ENCODE measurements around the gene SLC35E1. TPM values are rescaled to one million over a fixed set of nuclear protein-coding genes. Genes with fewer than 3 reads are reported as not detected.

SLC35E1 gene
- total RNA-seq, 1 experiment from 2014 or later: 49.1 TPM

- TF ChIP-seq CTCF (IDR thresholded peaks at IDR 0.05 in 2 of 3, conservative IDR thresholded peaks at IDR 0.05 in 1 of 3; ENCODE audit: borderline replicate concordance in 1 of 3, insufficient read depth in 1 of 3, low read depth in 2 of 3, low read length in 2 of 3) (no peak), MAX (IDR thresholded peaks at IDR 0.05) (no peak), JUND (IDR thresholded peaks at IDR 0.05) (no peak), ZFX (IDR thresholded peaks at IDR 0.05) (no peak), SIN3A (IDR thresholded peaks at IDR 0.05; ENCODE audit: low read depth) (no peak), CBX3 (IDR thresholded peaks at IDR 0.05; ENCODE audit: low read depth) (no peak), CEBPB (IDR thresholded peaks at IDR 0.05; ENCODE audit: low read depth) (no peak)
These were observed 13.7 kb upstream of the SLC35E1 start (continued) for GRCh38 chr19:16585808-16586476.

GRCh38 chr19:16585094-16585801 is 13.0 kb upstream of the SLC35E1 start:
- TF ChIP-seq POLR2A (IDR thresholded peaks at IDR 0.05; ENCODE audit: borderline replicate concordance, extremely low read depth, insufficient read depth, insufficient read length) (no peak), SRF (IDR thresholded peaks at IDR 0.05; ENCODE audit: low read depth) (no peak), ATF3 (IDR thresholded peaks at IDR 0.05) (no peak), REST (IDR thresholded peaks at IDR 0.05; ENCODE audit: low read depth) (no peak), ZBTB33 (IDR thresholded peaks at IDR 0.05; ENCODE audit: extremely low read depth, insufficient replicate concordance, low read length) (no peak), JUND (IDR thresholded peaks at IDR 0.05) (no peak), EZH2phosphoT487 (IDR thresholded peaks at IDR 0.05; ENCODE audit: borderline replicate concordance) (no peak), YY1 (IDR thresholded peaks at IDR 0.05; ENCODE audit: extremely low read depth, insufficient replicate concordance, low read depth, low read length) (no peak), ZFX (IDR thresholded peaks at IDR 0.05) (no peak), ELF1 (IDR thresholded peaks at IDR 0.05; ENCODE audit: borderline replicate concordance, low read depth) (no peak)
- H3K27ac ChIP-seq (ENCODE audit: low read depth, low read length): peak overlapping the region; percentile 25; the same call in 1 of the 2 replicates
- no peaks in the 10 kb centered on the region for H3K9me2 ChIP-seq (ENCODE audit: insufficient read depth)
- no peak overlapping the region for H2AFZ ChIP-seq (ENCODE audit: low read depth, low read length, poor library complexity, severe bottlenecking)
- no peaks in the 10 kb centered on the region for H3K9me3 ChIP-seq (ENCODE audit: control insufficient read depth in 1 of 2, insufficient read depth in 1 of 2, low read depth in 1 of 2, low read length in 2 of 2)
- CTCF ChIA-PET: no interaction called here
- H3K4me1 ChIP-seq (ENCODE audit: control insufficient read depth in 1 of 2, insufficient read depth in 2 of 2, low read length in 2 of 2): peaks cover 13 to 26% of the 10 kb centered on the region in 2 experiments
- no peak for ATAC-seq
- RAD21 ChIA-PET (ENCODE audit: low non-redundant PET in 1 of 2, low total read pairs in 2 of 2, uncharacterized antibody in 2 of 2, unreplicated experiment in 2 of 2): no interaction called here
- H3K9ac ChIP-seq (ENCODE audit: low read length): peak overlapping the region; percentile 8; the same call in 1 of the 2 replicates
- no TSS peak for BruUV-seq (replicated peaks)
- H3K4me3 ChIP-seq (replicated peaks in 1 of 2; ENCODE audit: low read depth in 1 of 2, low read length in 2 of 2): no peak overlapping the region
- no peaks in the 10 kb centered on the region for H3K36me3 ChIP-seq (ENCODE audit: control insufficient read depth in 1 of 2, insufficient read depth in 2 of 2, low read length in 2 of 2)
- H3K79me2 ChIP-seq (ENCODE audit: insufficient read depth, low read length): peaks cover 100% of the 10 kb centered on the region
- H4K20me1 ChIP-seq (ENCODE audit: insufficient read depth): no peaks in the 10 kb centered on the region; the same call in 1 of the 2 replicates
- no peak for DNase-seq (ENCODE audit: low read depth, low spot score)
- peak overlapping the region; percentile 52 for H3K4me2 ChIP-seq (ENCODE audit: low read length)
- H3K27me3 ChIP-seq (ENCODE audit: insufficient read depth, low read length): no peaks in the 10 kb centered on the region
- intact Hi-C loops (cut with micrococcal nuclease): no loop called here
- POLR2A ChIA-PET: interaction anchor here (1.0 kb wide), 1 partner anchor 12 kb away, joined by 6 read pairs; the partner anchor contains the start of gene SLC35E1
